Central memory CD8-positive, alpha-beta T cell (primary cell): ENCODE measurements around the gene XG.
"Not testable (repeated sequence)": the region's sequence is repeated elsewhere in the genome, so short reads cannot be mapped to it uniquely, and the experiment has no call there.

Source experiments
- ATAC-seq: fragments of 150-1000 bp; cut with Tn5 transposase; replicated peaks from 2 replicates; pipeline ENCODE4 v1.10.0; 2022; ENCODE audit warnings: mild to moderate bottlenecking, moderate FRiP score, moderate number of reproducible peaks; ENCODE audit not compliant: poor library complexity, severe bottlenecking; ENCODE audit errors: extremely low read depth
- DNase-seq, 2 donors: peaks; one replicate each; pipeline ENCODE4 v3.0.0; 2021; ENCODE audit warnings: low spot score in 2 of 2
- H3K27ac Mint-ChIP-seq: one replicate; pipeline ENCODE4 v1.8.0; 2022; ENCODE audit warnings: low read depth, mild to moderate bottlenecking, moderate library complexity, mixed read lengths
- H3K27me3 Mint-ChIP-seq: one replicate; pipeline ENCODE4 v1.8.0; 2022; ENCODE audit warnings: mixed read lengths
- H3K36me3 Mint-ChIP-seq: one replicate; pipeline ENCODE4 v1.8.0; 2022; ENCODE audit warnings: mild to moderate bottlenecking, moderate library complexity, mixed read lengths; ENCODE audit not compliant: insufficient read depth
- H3K4me1 Mint-ChIP-seq: one replicate; pipeline ENCODE4 v1.8.0; 2022; ENCODE audit warnings: mixed read lengths
- H3K4me3 Mint-ChIP-seq: one replicate; pipeline ENCODE4 v1.8.0; 2022; ENCODE audit warnings: mild to moderate bottlenecking, moderate library complexity, mixed read lengths
- H3K9me3 Mint-ChIP-seq: one replicate; pipeline ENCODE4 v1.8.0; 2022; ENCODE audit warnings: mixed read lengths

Gene XG

DNA sequence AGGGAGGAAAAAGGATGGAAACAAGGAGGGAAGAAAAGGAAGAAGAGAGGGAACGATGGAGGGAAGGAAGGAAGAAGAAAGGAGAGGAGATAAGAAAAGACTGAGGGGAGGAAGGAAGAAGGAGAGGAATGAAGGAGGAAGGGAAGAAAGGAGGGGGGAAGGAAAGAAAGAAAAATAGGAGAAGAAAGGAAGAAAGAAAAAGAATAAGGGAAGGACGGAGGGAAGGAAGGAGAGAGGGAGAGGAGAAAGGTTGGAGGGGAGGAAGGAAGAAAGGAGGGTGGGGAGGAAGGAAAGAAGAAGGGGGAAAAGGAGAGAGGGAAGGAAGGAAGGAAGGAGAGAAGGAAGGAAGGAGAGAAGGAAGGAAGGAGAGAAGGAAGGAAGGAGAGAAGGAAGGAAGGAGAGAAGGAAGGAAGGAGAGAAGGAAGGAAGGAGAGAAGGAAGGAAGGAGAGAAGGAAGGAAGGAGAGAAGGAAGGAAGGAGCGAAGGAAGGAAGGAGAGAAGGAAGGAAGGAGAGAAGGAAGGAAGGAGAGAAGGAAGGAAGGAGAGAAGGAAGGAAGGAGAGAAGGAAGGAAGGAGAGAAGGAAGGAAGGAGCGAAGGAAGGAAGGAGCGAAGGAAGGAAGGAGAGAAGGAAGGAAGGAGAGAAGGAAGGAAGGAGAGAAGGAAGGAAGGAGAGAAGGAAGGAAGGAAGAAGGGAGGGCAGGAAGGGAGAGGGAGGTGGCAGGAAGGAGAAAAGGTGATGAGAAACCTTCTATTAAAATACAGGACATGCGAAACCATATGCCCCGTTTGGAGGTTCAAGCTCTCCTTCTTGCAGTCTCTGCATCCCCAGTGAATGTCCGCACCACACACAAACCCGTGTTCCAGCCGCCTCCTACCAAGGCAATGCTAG lies 21.6 kb downstream of the XG start:
- DNase-seq, H3K4me3 Mint-ChIP-seq, H3K9me3 Mint-ChIP-seq, ATAC-seq, H3K27ac Mint-ChIP-seq, H3K4me1 Mint-ChIP-seq, H3K36me3 Mint-ChIP-seq: not testable (repeated sequence)
- H3K27me3 Mint-ChIP-seq = peaks cover 87% of the 10 kb centered on the region

DNA sequence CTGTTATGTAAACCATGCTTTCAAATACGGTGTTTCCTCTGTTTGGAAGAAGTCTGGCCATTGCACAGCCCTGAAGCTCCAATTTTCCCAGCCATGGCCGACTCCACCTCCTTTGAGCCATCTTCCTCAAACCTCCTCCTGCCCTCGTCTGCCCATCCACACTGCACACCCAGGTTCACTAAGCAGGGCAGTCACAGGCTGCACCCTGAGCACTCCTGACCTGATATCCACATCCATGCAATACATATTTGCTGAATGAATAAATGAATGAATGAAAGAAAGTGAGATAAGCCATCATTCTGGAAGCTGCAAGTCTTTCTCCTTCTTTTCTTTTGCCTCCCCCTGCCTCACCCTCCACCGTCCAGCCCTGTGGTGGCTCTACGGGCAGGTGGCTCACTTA lies 22.2 kb downstream of the XG start:
- H3K27ac Mint-ChIP-seq = no peak overlapping the region
- no peak overlapping the region for H3K4me3 Mint-ChIP-seq
- peaks cover 86% of the 10 kb centered on the region for H3K27me3 Mint-ChIP-seq
- H3K4me1 Mint-ChIP-seq = no peaks in the 10 kb centered on the region
- DNase-seq = no peak
- peaks cover 8% of the 10 kb centered on the region for H3K9me3 Mint-ChIP-seq
- no peaks in the 10 kb centered on the region for H3K36me3 Mint-ChIP-seq
- no peak for ATAC-seq

DNA sequence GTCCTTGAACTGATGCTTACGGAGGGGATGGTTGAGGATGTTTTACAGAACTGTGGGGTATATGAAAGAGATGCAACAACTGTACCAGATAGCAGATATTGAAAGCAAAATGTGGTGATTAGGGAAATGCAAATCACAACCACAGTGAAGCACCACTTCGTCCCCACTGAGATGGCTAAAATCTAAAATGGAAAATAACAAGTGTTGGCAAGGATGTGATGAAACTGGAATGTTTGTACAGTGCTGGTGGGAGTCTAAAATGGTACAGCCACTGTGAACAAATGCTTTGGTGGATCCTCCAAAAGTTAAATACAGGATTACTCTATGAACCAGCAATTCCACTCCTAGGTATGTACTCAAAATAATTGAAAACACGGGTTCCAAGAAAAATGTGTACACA lies 22.9 kb downstream of the XG start:
- Mint-ChIP-seq H3K4me3 (no peak overlapping the region), H3K36me3 (no peaks in the 10 kb centered on the region), H3K4me1 (no peaks in the 10 kb centered on the region), H3K27me3 (peaks cover 81% of the 10 kb centered on the region), H3K27ac (no peak overlapping the region), H3K9me3 (peaks cover 8% of the 10 kb centered on the region)
- DNase-seq (no peak), ATAC-seq (no peak)

DNA sequence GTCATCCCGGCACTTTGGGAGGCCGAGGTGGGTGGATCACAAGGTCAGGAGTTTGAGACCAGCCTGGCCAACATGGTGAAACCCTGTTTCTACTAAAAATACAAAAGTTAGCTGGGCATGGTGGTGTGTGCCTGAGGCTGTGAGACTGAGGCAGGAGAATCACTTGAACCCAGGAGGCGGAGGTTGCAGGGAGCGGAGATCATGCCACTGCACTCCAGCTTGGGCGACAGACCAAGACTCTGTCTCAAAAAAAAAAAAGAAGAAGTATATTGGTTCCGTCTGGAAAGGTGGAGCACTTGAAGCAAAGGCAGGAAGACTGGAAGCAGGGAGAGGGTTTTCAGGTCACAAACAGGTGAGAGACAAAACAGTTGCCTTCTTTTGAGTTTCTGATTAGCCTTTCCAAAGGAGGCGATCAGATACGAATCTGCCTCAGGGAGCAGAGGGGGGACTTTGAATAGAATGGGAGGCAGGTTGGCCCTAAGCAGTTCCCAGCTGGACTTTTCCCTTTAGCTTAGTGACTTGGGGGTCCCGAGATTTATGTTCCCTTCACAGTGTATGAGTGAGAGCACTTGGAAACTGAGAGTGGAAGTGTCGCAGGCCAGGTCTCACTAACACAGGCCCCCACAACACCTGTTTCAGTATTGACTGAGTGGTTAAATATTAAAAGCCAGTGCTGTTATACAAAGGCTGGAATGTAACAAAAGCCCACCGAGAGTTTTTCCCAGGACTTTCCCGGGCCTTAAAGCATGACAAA lies 28.8 kb downstream of the XG start:
- H3K4me3 Mint-ChIP-seq, H3K4me1 Mint-ChIP-seq, H3K27ac Mint-ChIP-seq, H3K36me3 Mint-ChIP-seq, ATAC-seq, DNase-seq, H3K9me3 Mint-ChIP-seq: not testable (repeated sequence)
- peaks cover 38% of the 10 kb centered on the region for H3K27me3 Mint-ChIP-seq

DNA sequence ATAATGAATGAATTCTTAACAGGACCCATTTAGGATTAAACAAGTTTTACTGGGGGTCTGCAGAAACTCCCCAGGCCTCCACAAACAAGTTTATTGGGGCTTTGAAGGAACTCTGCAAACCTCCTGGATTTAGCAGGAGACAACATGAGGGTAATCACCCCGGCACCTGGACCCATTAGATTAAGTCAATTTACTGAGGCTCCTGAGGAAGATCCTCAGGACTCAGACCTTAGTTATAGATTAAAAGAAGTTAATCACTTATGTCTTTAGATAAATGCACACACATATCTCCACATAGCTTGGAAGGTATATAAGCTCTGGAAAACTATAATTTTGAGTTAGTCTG lies 29.4 kb downstream of the XG start:
- Mint-ChIP-seq H3K27me3 (peaks cover 38% of the 10 kb centered on the region), H3K27ac (no peak overlapping the region), H3K4me1 (no peaks in the 10 kb centered on the region)

DNA sequence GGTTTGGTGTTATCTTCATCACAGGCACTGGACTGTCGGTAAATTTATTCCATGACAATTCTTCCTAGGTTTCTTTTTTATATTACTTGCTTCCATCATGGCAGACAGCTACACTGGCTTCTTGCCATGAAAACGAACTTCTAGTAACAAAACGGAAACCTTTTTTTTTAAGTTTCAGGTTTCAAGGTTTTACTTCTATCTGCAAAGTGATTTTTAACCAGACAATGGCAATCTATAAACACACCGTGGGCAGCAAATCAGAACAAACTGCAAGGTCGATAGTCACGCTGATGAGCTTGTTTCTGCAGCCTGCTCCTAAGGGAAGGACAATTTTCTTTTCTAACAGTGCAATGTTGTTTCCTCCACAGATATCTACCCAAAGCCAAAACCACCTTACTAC lies 29.9 kb downstream of the XG start:
- no peaks in the 10 kb centered on the region for H3K36me3 Mint-ChIP-seq
- H3K27ac Mint-ChIP-seq = no peak overlapping the region
- no peak for DNase-seq
- H3K9me3 Mint-ChIP-seq = no peaks in the 10 kb centered on the region
- H3K4me1 Mint-ChIP-seq = no peaks in the 10 kb centered on the region
- ATAC-seq = no peak
- peaks cover 37% of the 10 kb centered on the region for H3K27me3 Mint-ChIP-seq
- no peak overlapping the region for H3K4me3 Mint-ChIP-seq

More for the DNA sequence above, 29.4 kb downstream of the XG start:
- DNase-seq (no peak), ATAC-seq (no peak)
- Mint-ChIP-seq H3K9me3 (no peaks in the 10 kb centered on the region), H3K4me3 (no peak overlapping the region), H3K36me3 (no peaks in the 10 kb centered on the region)

DNA sequence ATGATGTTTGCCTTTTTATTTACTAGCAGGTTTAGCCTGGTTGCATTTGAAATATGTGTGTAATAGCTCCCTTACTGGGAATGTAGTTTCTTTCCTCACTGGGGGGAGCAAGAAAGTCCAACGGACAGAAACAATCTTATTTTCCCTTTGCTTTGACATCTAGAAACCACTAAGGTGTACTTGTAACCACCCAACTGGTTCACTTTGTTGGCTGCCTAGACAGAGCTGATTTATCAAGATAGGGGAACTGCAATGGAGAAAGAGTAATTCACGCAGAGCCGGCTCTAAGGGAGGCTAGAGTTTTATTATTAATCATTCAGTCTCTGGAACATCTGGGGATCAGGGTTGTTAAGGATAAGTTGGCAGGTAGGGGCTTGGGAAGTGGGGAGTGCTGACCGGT lies 30.3 kb downstream of the XG start:
- Mint-ChIP-seq H3K4me3 (no peak overlapping the region), H3K9me3 (no peaks in the 10 kb centered on the region), H3K4me1 (no peaks in the 10 kb centered on the region), H3K36me3 (no peaks in the 10 kb centered on the region), H3K27me3 (peaks cover 33% of the 10 kb centered on the region), H3K27ac (no peak overlapping the region)
- DNase-seq = no peak
- ATAC-seq = no peak

DNA sequence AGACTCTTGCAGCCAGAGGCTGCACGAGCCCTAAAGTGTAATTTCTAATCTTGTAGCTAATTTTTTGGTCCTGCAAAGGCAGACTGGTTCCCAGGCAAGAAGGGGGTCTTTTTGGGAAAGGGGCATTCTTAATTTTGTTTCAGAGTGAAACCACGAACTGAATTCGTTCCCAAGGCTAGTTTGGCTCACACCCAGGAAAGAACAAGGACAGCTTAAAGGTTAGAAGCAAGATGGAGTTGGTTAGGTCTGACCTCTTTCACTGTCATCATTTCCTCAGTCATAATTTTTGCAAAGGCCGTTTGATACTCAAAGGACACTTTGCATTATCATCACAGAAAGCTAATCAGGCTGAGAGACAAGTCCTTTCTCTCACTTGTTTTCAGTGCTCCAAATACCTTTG lies 30.9 kb downstream of the XG start:
- H3K9me3 Mint-ChIP-seq = no peaks in the 10 kb centered on the region
- DNase-seq (no peak), ATAC-seq (no peak)
- H3K27ac Mint-ChIP-seq = no peak overlapping the region
- H3K4me3 Mint-ChIP-seq = no peak overlapping the region
- H3K36me3 Mint-ChIP-seq = no peaks in the 10 kb centered on the region
- H3K4me1 Mint-ChIP-seq = no peaks in the 10 kb centered on the region
- peaks cover 27% of the 10 kb centered on the region for H3K27me3 Mint-ChIP-seq

DNA sequence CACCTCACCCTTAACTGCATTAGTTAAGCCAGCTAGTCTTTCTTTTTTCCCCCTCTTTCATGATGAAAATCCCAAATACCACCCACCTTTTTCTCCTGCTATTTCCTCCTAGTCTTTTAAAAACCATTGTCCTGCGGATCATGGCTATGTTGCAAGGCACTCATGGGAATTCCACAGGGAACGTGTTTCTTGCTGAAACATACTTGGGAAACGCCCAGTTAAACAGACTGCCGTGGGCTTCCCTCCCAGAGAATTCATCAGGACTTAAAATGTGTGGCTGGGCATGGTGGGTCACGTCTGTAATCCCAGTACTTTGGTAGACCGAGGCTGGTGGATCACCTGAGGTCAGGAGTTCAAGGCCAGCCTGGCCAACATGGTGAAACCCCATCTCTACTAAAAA lies 32.2 kb downstream of the XG start:
- Mint-ChIP-seq H3K36me3 (no peaks in the 10 kb centered on the region), H3K4me1 (no peaks in the 10 kb centered on the region), H3K9me3 (no peaks in the 10 kb centered on the region), H3K27me3 (peaks cover 16% of the 10 kb centered on the region), H3K27ac (no peak overlapping the region), H3K4me3 (no peak overlapping the region)
- ATAC-seq (no peak), DNase-seq (no peak)

DNA sequence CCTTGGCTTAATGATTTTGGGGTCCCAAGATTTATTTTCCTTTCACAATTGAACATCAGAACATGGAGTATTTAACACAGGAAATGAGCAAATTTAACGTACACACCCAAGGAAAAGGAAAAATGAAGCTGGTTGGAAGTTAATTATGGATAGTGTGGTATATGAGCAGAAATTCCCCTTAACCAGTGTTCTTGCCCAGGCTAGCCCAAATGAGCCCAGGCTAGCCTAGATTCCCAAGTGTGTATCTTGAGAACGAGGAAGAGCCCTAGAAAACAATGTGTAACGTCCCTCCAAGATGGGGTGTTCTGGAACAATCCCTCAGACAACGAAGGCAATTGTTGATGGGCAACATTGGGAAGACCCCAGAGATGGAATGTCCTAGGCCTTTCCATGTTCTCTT lies 33.7 kb downstream of the XG start:
- H3K9me3 Mint-ChIP-seq = no peaks in the 10 kb centered on the region
- peaks cover 5% of the 10 kb centered on the region for H3K27me3 Mint-ChIP-seq
- DNase-seq (no peak), ATAC-seq (no peak)
- H3K4me3 Mint-ChIP-seq = no peak overlapping the region
- H3K27ac Mint-ChIP-seq = no peak overlapping the region
- H3K4me1 Mint-ChIP-seq = no peaks in the 10 kb centered on the region
- H3K36me3 Mint-ChIP-seq = no peaks in the 10 kb centered on the region

DNA sequence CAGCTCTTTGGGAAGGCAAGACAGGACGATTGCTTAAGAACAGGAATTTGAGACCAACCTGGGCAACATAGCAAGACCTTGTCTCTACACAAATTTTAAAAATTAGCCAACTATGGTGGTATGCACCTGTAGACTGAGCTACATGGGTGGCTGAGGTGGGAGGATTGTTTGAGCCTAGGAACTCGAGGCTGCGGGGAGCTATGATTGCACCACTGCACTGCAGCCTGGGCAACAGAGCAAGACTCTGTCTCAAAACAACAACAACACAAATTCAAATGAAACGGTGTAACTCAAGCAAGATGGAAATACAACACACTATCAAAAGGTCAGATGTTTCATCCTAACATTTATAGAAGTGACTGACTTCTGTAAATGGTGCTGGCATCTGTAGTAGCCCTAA lies 37.1 kb downstream of the XG start:
- ATAC-seq (no peak), DNase-seq (no peak)
- Mint-ChIP-seq H3K4me3 (no peak overlapping the region), H3K9me3 (no peaks in the 10 kb centered on the region), H3K36me3 (no peaks in the 10 kb centered on the region), H3K27me3 (no peaks in the 10 kb centered on the region), H3K27ac (no peak overlapping the region), H3K4me1 (no peaks in the 10 kb centered on the region)

DNA sequence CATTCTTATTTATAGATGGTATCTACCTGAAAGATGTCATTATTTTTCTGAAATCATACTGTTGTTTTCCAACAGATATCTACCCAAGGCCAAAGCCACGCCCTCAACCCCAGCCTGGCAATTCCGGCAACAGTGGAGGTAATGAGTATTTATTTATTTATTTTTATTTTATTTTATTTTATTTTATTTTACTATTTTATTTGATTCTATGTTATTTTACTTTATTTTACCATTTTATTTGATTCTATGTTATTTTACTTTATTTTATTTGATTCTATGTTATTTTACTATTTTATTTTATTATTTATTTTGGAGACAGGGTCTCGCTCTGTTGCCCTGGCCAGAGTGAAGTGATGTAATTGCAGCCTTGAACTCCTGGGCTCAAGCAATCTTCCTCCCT lies 37.7 kb downstream of the XG start:
- DNase-seq (no peak), ATAC-seq (no peak)
- Mint-ChIP-seq H3K27me3 (no peaks in the 10 kb centered on the region), H3K36me3 (no peaks in the 10 kb centered on the region), H3K27ac (no peak overlapping the region), H3K9me3 (no peaks in the 10 kb centered on the region), H3K4me1 (no peaks in the 10 kb centered on the region), H3K4me3 (no peak overlapping the region)

DNA sequence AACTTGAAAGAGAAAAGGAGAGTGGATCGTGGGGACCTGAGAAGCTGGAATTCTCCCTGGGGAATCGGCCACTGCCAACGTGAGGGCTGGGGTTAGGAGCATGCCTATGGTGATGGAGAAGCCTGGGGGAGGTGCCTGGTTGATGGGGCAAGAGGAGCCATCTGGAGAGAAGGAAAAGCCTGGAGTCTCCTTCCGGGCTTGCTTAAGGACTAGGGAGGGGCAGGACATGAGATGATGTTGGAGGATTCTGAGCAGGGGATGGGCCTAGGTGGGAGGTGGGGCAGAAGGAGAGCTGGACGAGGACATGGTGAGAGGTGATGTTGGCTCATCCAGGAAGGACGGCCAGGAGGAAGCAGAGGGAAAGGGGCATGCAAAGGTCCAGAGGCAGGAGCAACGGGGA lies 41.9 kb downstream of the XG start:
- DNase-seq (no peak), ATAC-seq (no peak)
- Mint-ChIP-seq H3K27me3 (no peaks in the 10 kb centered on the region), H3K4me1 (no peaks in the 10 kb centered on the region), H3K27ac (no peak overlapping the region), H3K36me3 (no peaks in the 10 kb centered on the region), H3K4me3 (no peak overlapping the region), H3K9me3 (no peaks in the 10 kb centered on the region)
